Activated T-helper 1 cell treated with Interleukin-2 at 50 U/mL for 16 hours (primary cell): ENCODE data around the gene RLN1.
"Not testable (repeated sequence)": the region's sequence is repeated elsewhere in the genome, so short reads cannot be mapped to it uniquely, and the experiment has no call there.

Experiments used
- DNase-seq: peaks from one replicate; pipeline ENCODE4 v3.0.0-alpha.2; 2020; ENCODE audit warnings: low read depth

RLN1 gene, protein sequence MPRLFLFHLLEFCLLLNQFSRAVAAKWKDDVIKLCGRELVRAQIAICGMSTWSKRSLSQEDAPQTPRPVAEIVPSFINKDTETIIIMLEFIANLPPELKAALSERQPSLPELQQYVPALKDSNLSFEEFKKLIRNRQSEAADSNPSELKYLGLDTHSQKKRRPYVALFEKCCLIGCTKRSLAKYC

DNA sequence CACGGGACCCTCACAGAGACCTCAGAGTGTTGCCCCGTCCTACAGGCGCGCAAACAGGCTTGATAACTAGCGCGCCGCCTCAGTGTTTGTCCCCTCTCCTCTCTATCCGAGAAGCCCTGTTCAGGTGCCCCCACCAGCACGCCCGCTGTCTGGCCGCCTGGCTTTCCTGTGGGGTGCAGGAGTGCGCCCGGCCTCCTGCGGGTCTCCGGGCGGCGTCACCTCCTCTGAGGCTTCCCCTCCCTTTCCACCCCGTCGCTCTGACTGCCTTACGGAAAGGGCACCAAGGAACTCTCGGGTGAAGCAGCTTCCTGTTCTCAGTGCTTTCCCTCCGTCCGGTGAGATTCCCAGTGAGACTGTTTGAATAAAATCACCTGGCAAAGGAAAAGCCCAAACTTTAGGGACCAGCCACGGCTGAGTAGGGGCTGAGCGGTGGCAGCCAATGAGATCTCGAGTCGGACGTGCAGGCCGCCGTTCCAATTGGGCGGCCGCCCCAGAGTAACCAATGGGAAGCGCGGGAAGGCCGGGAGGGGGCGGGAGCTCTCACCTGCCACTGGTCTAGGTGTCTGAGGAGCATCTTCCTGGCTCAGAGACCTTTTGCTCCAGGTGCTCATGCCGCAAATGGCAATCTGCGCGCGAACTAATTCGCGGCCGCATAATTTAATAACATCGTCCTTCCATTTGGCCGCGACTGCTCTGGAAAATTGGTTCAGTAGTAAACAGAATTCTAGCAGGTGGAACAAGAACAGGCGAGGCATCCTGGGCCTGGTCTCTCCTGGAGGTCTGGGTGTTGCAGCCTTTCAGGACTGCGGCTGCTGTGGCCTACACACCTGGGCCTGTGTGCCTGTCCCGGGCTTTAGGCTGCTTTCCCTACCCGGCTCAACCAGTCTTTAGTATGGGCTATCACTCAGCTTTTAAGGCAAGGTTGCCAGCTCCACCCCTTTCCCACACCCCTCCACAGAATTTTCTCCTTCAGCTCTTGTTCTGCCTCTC, at the start of gene RLN1:
Gene RLN1, minus strand, starts transcription at position 885 of the 990 bp plus-strand sequence. Its CDS starts 130 bp downstream, at position 755.
- not testable (repeated sequence) for DNase-seq

DNA sequence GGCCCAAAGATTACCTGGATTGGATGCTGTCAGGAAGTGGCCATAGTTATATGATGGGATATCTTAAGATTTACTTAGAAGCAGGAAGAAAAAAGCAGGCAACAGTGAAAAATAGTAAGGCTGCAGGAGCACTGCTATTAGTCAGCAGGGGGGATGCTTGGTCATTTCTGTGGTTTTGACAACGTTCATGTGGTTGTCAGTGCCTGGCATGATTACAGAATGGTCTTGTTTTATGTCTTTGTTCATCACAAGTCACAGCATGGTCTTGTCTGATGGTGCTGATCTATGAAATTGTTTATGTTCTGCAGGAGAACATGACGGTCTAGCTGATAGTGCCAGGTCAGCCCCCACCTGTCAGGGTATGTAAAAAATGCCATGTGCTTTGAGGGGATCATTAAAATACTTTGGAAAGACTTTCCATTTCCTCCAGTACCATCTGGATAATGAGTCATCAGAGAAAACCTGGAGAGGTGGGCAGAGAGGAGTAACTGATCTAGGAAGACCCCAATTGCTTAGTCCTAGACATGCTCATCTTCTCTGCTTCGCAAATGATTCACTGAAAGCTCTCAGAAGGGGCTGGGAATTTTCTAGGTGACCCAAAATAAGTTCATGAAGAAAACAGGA, 49.5 kb upstream of the RLN1 start:
- no peak for DNase-seq

DNA sequence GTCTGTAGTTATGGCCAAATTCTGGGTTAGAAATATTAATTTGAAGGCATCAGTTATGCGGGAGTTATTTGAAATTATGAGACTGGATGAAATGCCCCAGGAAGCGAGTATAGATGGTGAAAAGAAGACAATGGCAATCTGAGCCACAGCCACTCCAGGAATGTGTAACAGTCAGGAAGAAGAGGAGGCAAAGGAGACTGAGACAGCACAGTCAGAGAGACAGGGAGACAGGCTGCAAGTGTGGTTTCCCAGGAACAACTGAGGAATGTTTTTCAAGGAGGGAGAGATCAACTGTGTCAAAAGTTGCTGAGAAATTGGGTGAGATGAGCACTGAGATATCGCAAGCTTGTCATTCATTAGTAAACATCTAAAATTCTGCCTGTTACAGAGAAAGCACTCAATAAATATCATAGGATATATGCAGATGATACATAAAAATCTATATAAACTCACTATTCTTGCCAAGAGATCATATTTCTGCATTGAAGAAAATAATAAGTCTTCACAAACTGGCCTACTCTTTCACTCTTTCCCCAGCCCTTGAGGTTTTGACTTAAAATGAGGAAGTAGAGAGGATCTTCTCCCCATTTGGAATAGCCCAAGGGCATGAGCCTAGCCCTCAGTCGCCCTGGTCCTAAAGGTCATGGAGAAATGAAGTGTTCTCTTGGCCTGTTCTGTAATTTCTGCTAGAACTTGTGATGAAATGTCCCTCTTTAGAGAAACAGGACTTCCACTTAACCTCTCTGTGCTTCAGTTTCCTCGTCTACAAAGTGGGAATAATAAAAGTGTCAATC, 48.5 kb upstream of the RLN1 start:
- DNase-seq: no peak

DNA sequence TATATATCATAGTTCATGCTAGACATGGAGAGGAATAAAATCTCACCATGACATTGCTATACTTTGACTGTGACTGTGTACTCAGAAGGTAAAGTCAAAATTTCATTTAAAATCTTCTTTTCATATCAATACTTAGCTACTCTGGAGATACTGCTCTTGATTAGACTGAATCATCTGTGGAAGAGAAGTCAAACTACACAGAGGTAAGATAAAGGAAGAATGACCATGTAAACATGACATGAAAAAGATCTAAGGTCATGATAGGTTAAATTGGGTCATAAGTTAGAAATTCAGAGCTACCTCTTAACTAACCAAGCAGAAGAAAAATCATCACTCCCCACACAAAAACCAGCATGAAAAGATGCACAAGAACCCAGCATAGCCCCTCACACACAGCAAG, 44.8 kb upstream of the RLN1 start:
- DNase-seq: no peak

DNA sequence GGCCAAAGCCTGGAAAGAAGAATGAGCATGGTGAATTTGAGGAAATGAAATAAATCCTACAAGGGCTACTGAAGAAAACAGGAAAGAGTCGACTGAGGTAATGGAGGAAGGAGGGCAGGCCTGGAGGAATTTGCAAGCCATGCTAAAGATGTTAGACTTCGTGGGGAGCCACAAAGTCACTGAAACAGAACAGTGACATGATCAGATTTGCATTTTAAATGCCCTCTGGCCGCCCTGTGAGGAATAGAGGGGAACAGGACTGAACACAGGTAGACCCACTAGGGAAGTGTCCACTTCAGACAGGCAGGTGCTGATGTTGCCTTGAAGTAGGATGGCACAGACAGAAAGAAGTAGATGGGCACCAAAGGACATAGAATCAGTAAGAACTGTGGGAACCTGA, 42.8 kb upstream of the RLN1 start:
- DNase-seq: no peak

DNA sequence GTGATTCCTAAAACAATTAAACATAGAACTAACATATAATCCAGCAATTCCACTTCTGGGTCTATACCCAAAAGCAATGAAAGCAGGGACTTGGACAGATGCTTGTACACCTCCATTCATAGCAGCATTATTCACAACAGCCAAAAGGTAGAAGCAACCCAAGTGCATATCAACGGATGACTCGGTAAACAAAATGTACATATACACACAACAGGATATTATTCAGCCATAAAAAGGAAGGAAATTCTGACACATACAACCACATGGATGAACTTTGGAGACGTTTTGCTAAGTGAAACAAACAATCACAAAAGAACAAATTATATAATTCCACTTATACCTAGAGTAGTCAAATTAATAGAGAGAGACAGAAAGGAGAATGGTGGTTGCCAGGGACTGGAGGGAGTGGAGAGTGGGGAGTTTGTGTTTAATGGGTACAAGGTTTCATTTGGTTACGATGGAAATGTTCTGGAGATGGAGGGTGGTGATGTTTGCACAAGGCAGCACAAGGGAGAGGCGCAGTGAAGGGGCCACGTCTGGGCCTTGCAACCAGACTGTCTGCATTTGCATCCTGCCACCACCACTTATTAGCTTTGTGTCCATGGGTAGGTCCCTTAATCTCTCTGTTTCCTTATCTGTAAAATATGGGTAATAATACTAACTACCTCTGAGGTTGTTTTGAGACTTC, 36.3 kb upstream of the RLN1 start:
- DNase-seq: no peak

DNA sequence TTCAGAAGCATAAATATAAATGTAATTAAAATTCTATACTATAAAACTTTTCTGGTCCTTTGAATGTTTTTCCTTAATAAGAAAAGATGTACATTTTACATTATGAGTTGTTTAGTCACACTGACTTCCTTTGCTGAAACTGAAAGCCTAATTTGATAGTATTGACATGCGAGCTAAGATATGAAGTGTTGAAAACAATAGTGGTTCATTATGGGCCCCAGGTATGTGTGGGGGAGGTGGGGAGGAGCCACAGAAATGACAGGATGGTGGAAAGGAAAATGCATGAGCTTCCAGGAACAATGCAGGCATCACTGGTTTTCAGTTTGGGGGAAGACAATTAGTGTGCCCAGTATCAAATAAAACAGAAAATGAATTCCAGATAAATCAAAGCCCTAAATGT, 35.4 kb upstream of the RLN1 start:
- no peak for DNase-seq

DNA sequence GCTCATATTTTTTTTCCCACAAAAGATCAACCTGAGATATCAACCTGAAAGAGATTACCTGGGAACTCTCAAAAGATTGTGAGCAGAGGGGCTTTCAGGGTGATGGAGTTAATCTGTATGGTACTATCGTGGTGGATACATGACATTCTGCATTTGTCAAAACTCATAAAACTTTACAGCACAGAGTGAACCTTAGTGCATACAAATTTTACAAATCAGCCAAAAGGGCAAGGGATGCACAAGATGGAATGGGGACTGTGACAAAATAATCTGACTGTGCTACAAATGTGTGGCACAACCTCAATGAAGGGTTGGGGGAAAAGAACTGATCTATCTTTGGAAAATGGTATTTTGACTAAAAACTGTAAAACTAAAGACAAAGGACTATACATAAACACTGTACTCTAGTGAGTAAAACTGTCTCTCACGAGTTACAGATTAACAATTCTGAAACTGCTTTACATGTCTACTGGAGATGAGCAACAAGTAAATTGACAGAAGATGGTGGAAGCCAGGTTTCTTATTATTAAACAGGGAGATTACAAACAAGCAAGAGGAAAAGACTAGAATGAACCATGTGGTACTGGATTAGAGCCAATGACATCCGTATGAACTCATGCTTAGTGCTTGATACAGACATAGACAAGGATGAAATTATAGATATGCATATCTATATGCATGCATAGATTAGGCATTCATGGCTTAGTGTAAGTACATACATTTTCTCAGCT, 24.8 kb upstream of the RLN1 start:
- no peak for DNase-seq

DNA sequence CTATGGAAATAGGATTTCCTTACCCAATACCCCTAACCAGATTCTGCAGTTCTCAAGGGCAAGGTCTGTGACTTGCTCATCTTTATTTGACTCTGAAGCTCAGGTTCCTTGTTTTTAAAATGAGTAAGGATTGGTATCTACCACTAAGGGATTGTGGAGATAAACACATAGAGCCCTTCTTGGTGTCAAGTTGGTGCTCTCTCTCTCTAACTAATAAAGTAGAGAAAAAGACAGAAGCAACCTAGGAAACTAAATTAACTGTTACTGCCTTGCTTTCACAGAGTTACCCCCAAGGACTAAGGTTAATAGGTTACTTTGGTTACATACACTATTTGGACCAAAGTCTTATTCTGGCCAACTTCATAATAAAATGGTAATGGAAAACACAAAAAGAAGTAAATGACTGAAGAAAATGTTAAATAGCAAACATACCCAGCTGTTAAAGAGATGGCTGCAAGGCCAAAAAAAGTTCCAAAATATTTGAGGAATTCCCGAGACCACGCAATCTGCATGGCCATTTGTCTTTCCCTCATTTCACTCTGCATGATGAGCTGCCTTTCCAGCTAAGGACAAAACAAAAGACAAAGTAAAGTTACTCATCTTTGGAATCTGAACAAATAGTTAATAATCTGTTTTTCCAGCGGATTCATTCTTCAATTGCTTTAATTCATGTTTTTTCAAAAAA, 21.8 kb upstream of the RLN1 start:
- DNase-seq: no peak

DNA sequence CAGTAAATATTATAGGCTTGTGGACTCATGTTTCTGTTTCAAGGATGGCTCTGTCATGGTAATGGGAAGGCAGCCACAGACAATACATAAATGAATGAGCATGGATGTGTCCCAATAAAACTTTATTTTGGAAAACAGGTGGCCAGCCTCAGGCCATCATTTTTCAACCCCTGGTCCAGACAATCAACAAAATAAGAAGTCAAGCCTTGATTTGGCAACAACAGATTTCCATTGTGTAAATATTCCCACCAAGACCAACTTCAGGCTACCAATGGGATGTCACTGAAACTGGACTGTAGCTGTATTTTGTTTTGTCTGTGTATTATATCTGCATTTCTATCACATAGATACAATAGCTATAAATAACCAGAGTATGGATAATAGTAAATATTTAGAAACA, 20.7 kb upstream of the RLN1 start:
- no peak for DNase-seq

DNA sequence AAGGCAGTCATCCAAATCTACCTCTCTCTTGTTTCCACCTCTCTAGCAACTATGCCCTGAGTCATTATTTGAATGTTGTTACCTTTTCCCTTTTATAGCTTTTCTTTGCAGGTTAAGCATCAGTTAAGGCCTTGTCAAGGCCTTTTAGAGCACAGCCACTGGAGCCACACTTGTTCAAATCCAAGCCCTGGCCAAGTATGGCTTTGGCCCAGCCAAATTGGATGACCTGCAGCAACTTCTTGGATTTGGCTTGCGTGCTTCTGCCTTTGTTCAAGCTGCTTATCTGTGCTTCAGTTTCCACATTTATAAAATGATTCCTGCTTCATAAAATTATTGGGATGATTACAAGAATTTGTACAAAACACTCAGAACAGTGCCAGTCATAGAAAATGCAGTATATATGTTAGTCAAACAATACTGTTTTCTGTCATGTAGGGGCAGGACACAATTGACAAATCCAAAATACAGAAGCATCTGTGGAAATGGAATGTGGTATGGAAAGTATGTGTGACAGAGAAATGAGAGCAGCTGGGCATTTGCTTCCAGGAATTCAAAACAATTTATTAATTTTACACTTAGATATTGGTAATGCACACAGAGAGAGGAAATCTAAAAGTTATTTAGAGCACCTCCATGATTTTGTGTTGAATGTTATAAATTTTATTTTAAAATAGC, 17.9 kb upstream of the RLN1 start:
- no peak for DNase-seq

DNA sequence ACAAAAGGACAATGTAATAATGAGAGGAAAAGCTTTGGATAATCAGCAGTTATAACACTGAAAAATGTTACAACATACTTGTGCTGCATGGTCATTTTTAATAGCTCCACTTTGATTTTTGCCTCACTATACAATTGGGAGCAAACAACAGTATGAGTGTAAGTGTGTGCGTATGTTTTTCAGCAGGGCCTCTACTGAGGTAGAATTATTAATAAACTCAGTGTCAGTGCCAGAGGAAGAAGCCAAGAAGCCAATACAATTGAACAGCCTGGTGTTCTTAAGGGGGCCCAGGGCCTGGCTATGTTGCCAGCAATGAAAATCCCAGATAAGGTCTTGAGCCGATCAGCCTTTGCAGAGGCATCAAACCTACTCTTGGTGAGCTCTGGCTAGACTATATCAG, 16.1 kb upstream of the RLN1 start:
- no peak for DNase-seq

DNA sequence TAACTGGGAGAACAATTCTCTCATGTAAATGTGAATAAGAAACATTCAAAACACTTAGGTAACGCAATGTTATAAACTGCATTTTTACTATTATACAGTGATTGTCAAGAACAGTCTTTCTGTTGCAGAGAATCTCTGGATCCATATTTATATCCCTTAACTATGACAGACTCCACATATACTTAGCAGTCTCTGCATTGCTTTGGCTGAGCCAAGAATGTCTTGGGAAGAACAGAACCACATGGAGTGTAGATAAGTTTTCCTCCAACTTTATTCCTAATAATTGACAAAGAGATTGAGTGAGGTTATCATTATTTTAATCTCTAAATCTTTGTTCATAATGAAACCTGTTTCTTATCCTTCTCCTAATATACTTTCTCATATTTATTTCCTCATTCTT, 15.6 kb upstream of the RLN1 start:
- no peak for DNase-seq

DNA sequence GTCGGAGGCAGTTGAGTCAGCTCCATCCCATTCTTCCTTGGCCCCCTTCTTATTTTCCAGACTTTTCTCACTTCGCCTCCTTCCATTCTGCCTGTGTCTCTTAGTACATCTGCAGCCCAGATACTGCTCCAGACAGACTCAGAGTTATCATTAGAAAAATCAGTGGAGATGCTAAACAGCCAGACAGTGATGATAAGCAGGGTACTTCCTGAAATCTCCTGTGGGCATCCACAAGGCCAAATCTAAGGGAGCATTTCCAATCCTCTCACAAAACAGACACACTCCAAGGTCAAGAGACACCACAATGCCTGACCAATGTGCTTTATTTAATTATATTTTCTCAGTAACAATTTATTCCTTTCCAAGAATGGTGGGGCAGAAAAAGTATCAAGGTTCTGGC, 14.5 kb upstream of the RLN1 start:
- DNase-seq: no peak

DNA sequence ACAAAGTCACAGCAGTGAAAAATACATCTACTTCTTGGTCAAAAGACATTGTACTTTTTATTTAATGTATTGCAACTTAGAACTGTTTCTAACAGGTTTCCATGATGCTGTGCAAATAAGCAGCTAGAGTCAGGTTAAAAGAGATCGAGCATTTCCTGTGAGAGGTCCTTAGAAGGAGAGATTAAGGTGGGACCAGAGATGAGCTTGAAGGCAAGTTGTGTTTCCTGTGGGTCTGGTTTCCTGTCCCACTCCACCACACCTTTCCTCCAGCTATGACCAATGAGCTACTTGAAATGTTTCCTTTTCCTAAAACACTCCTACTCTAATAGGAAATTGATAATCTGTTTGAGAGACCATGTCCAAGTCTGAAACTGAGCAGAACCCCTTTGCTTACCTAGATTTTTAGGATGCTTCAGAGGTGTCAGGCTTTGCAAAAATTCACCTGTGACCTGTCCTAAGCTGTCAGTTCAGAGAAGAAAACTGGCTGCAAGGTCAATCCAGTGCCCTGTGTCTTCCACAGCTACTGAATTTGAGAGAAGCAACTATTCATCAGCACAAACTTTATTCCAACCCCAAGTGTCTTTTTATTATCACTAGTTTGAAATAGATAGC, 13.1 kb upstream of the RLN1 start:
- DNase-seq: no peak

DNA sequence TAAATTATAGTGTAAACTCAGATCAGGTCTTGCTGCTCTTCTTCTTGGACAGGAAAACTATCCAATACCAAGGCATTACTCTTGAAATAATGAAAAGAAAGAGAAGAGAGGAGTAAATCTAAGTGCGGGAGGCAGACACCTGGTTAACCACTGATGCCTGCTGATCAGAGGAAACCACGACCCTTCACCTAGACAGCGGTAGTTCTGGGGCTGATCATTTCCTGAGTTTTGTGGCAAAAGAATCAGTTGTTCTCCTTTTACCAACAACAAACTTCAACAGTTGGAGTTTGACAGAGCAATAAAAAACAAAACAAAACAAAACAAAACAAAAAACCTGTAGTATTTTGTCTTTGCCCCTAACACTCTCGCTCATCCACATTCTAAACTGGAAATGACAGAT, 3.0 kb downstream of the RLN1 start:
- no peak for DNase-seq

DNA sequence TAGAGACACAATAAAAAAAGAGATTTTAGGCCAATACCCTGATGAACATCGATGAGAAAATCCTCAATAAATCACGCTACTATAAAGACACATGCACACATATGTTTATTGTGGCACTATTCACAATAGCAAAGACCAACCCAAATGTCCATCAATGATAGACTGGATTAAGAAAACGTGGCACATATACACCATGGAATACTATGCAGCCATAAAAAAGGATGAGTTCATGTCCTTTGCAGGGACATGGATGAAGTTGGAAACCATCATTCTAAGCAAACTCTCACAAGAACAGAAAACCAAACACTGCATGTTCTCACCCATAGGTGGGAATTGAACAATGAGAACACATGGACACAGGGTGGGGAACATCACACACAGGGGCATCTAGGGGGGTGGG, 8.4 kb downstream of the RLN1 start:
- not testable (repeated sequence) for DNase-seq

DNA sequence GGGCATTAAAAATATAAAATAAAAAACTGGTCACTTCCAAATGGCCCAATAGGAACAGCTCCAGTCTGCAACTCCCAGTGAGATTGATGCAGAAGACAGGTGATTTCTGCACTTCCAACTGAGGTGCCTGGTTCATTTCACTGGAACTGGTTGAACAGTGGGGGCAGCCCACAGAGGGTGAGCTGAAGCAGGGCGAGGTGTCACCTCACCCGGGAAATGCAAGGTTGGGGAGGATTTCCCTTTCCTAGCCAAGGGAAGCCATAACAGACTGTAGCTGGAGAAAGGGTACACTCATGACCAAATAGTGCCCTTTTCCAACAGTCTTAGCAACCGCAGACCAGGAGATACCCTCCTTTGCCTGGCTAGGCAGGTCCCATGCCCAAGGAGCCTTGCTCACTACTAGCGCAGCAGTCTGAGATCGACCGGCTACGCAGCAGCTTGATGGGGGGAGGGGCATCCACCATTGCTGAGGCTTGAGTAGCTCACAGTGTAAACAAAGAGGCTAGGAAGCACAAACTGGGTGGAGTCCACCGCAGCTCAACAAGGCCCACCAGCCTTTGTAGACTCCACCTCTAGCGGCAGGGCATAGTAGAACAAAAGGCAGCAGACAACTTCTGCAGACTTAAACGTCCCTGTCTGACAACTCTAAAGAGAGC, 12.7 kb downstream of the RLN1 start:
- DNase-seq: no peak

DNA sequence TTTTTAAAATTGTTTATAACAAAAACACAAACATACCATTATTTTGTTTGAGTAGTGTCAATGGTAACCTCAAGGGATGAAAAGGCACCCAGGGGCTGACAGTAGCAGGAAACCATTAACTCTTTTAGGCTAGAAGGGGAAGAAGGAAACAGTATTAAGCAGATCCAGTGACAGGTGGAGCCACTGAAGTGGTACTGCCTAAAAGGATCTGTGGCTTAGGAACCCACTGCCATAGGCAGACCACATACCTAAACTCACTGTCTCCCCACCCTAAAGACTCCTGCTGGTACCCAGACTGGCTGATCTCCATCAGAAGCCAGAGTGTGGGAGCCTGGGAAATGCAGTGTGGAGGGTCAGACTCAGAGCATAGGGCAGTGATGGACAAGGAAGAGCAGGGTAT, 13.5 kb downstream of the RLN1 start:
- DNase-seq: no peak
